GM19238 (cell line): ENCODE data around the gene APP.
"Not testable (repeated sequence)": the region's sequence is repeated elsewhere in the genome, so short reads cannot be mapped to it uniquely, and the experiment has no call there.

Source experiments
- DNase-seq: peaks from one replicate; pipeline ENCODE4 v3.0.0; 2011; ENCODE audit warnings: low spot score; ENCODE audit not compliant: insufficient read length

Gene APP

GRCh38 chr21:26164311-26164710 is 6.3 kb downstream of the APP start:
- DNase-seq: no peak

DNA sequence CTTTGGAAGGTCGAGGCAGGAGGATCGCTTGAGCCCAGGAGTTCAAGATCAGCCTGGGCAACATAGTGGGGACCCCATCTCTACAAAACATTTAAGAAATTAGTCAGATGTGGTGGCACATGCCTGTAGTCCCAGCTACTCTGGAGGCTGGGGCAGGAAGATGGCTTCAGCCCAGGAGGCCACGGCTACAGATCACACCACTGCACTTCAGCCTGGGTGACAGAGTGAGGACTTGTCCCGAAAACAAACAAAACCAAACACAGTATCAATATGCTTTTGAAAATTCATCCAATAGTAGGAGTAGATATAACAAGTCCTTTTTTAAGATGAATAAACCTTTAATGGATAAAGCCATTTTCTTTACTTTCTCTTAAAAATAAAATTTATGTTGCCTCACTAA is 8.5 kb downstream of the APP start:
- no peak for DNase-seq

GRCh38 chr21:26159869-26160268 is 10.7 kb downstream of the APP start:
- DNase-seq: no peak

GRCh38 chr21:26157801-26158200 is 12.8 kb downstream of the APP start:
- DNase-seq: no peak

GRCh38 chr21:26154753-26155152 is 15.8 kb downstream of the APP start:
- no peak for DNase-seq

DNA sequence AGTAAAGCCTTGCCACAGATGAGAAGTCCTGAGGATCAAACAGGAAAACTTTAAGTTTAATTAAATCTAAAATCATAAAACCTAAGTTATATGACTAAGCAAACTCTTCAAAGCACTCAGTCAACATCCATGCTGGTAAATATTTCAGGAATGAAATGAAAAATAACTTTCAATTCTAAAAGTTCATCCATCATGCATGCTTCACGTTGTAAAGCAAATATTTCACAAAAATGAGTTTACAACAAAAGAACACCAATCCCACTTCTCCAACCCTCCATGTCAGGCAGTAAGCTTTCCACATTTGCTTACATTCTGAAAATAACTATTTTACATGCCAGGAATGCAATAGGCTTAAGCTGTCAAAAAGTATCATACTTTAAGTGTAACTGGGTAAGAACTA is 16.8 kb downstream of the APP start:
- no peak for DNase-seq

- no peak for DNase-seq
These were observed 21.7 kb downstream of the APP start for GRCh38 chr21:26148840-26149354.

DNA sequence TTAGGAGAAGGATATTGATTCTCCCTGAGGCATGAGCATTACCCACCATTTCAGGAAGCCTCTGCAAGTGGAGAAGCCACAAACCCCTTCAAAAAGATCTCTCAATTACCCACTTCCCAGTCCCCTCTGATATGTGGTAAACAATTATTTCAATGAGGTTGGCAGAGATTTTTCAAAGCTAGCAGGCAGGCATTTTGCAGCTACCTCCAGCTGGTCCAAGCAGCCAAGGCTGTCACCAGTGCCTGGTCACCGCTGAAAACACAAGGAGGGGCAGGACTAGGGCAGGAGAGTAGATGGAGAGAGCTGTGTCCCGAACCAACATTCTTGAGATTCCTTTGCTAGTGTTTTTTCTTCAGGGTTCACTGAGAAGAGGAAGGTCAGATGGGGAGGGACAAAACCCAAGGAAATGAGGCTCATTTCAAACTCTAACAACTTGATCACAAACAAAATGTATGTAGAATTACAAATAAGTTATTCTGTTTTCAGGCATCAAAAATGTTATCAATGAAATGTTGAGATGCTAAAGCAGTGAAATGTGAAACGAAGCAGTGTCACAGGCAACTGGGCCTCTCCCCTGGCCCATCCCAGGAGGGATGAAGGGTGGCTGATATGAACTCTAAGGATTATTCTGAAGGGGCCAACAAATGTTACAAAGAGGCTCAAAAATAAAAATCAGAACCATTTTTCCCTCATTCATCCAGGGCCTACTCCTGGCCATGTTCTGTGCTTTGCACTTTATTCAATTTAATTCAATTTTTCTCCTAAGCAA is 22.3 kb downstream of the APP start:
- no peak for DNase-seq

DNA sequence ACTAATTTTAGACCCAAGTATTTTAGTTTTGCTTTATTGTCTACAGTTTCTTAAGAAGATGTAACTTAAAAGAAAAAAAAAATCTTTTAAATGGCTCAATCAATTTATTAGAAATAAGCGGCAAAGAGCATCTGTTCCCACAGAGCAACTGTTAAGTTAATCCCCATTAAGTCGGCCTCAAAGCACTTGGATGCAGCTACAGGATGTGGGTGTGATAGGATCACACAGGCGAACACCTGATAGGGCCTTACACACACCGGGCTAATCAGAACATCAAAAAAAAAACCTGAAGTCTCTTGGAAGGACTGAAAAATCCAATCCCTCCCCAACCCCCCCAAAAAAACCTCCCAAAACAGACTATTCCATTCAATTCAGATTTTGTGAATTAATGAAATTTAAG is 23.0 kb downstream of the APP start:
- DNase-seq: no peak

DNA sequence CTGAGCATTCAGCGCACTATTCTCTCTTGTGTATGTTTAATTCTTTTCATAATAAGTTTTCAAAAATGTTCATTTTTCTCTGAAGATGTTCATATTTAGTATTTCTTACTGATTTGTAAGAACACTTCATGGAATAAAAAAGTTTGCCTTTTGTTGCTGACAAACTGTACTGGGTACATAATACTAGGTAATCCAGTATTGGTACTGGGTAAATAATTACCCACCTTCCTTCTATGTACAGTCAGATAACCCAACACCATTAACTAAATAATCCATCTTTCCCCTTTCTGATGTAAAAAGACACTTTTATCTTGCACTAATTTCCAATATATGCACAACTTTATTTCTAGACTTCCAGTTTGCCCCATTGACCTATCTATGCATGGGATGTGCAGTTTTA is 23.9 kb downstream of the APP start:
- no peak for DNase-seq

GRCh38 chr21:26144031-26144430 is 26.5 kb downstream of the APP start:
- DNase-seq: no peak

- DNase-seq: no peak
These were observed 28.2 kb downstream of the APP start for GRCh38 chr21:26142363-26142762.

DNA sequence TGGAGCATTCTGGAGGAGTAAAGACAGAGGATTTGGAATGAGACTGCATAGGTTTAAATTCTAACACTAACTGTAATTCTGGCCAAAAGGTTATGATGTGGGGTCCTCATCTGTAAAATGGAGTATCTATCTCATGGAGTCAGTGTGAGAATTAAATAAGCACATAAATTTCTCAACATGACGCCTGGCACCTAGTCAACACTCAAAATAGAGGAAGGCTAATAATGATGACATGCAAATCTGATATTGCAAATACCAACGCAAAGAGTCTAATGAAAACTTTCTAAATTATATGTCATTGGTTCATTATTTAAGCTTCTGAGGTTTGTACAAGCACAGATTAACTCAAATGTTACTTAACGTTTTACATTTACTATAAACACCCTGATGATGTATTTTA is 29.6 kb downstream of the APP start:
- no peak for DNase-seq

- DNase-seq: no peak
These were observed 30.4 kb downstream of the APP start for GRCh38 chr21:26140164-26140579.

DNA sequence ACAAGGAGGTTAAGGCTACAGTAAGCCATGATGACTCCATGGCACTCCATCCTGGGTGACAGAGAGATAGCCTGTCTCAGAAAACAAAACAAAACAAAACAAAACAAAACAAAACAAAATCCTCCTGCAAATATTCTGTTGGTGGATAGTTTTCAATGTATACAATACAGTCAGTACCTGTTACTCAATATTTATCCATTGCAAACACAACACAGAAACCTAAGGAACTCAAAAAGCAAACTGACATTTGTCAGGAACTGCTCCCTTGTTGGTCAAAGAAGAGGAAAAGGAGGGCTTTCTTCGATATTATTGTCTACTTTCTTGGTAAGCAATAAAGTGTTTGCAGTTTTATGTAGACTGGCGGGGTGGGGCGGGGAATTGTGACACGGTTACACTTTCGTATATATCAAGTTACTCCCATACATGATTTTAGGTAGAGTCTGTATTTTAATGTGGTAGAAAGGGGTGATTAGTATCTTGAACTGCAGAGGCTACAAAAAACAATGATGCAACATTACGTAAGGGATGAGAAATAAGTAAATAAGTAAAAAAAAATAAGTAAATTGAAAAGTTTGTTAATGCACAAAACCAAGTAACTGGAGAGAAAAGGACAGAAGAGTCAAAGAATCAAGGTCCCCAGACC is 31.8 kb downstream of the APP start:
- no peak for DNase-seq

DNA sequence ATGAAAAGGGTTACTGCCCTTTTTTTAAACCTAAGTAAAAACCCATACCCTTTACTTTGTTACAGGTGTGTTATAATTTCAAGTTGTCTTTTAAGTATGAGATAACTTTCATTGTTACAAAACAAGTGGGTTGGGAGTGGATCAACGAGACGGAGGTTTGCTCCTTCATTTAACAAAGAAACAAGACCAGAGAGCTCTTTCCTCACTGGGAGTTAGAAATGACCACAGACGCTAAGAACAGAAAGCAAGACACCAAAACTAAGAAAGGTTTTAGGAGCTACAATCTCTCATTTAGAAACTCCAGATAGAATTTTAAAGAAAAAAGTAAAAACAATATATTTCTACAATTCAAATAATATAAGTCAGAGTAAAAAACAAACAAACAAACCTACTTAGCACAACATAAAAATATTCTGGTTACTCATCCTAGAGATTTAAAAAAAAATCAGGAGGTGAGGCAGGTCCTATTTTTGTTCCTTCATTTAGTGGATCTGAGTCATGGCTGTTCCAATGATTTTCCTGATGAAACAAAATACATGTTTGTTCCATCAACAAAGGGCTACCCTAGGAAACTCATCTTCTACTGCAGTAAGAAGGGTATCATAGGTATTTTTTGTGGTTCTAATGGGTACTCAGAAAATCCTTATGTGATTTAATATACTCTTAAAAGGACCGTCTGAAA is 33.0 kb downstream of the APP start:
- DNase-seq: no peak

GRCh38 chr21:26136671-26137070 is 33.9 kb downstream of the APP start:
- peak; percentile 11 for DNase-seq

- no peak for DNase-seq
These were observed 35.0 kb downstream of the APP start for GRCh38 chr21:26135520-26135919.

DNA sequence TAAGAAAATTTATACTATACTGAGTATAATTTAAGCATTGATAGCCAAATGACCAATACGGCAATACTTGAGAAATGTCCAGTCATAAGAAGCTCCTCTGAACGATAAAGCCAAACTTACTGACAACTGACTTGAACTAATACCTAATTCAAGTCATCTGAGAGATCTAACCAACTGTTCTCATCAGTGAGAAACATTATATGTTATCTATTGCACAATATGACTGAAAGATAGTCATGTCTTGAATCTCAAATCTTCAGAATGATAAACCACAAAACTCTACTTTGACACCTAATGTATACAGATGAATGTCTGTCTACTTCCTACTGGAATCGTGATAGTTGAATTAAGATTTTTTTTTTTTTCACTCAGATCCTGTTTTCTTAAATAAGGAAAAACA is 39.0 kb downstream of the APP start:
- DNase-seq: no peak

DNA sequence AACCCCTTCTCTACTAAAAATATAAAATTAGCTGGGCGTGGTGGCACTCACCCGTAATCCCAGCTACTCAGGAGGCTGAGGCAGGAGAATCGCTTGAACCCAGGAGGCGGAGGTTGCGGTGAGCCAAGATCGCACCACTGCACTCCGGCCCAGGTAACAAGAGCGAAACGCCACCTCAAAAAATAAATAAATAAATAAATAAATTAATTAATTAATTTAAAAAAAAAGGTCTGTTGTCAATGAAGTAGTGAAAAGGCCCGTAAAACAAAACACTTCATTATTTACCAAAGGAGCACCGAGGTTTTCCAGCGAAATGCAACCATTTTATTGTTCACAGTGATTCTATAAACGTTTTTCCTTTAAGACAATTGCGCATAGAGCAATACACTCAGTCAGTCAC is 39.5 kb downstream of the APP start:
- DNase-seq: not testable (repeated sequence)

DNA sequence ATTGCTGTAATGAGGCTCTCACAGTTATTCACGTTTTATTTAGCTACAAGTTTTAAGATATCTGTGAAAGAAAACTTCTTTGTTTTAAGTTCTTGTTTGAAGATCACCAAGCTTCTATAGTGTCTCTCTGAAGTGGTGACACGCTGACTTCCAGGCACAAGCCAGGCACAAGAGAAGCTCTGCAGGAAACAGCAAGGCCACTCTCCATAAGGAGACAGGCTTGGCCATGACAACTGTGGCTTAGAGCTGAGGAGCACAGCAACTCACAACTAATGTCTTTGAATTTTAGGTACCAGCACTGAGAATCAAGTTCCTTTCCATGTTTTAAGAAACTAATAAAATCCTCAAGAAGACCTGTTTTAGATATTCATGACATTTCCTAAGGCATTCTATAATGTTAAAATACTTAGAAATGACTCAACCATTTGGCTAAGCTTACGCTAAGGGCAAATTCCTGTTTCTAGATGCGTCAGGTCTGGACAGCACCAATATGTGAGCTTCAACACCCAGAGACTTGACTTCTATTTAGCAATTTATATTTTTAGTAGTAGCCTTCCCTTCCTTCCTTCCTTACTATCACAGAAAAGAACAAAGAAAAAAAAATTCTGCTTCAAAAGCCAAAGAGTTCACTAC is 40.2 kb downstream of the APP start:
- DNase-seq: no peak

- no peak for DNase-seq
These were observed 42.7 kb downstream of the APP start for GRCh38 chr21:26127918-26128317.
